ENCODE measurements around the gene PARPBP.
"Not testable (repeated sequence)": the region's sequence is repeated elsewhere in the genome, so short reads cannot be mapped to it uniquely, and the experiment has no call there.

The PARPBP gene

DNA sequence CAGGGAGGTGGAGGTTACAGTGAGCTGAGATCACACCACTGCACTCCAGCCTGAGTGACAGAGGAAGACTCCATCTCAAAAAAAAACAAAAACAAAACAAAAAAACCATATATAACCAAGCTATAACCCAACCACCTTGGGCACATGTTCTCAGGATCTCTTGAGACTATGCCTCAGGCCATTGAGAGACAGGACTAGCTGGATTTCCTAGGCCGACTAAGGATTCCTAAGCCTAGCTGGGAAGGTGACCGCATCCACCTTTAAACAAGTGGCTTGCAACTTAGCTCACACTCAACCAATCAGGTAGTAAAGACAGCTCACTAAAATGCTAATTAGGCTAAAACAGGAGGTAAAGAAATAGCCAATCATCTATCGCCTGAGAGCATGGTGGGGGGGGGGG is 35.2 kb downstream of the PARPBP start:
- DNase-seq (ENCODE audit: low read depth in 2 of 2): not testable (repeated sequence)

DNA sequence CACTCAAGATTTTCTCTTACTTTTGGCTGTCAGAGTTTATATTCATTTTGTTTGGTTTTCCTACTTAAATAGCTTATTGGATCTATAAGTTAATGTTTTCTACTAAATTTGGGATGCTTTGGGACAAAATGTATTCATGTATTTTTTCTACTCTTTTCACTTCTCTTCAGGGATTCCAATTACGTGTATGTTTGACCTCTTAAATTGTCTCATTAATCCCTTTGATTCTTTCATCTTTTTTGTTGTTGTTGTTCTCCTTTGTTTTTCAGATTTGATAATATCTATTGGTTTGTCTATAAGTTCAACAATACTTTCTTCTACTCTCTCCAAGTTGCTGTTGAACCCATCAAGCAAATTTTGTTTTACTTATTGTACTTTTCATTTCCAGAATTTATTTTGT is 43.4 kb downstream of the PARPBP start:
- no peak for DNase-seq (ENCODE audit: low read depth in 2 of 2)

DNA sequence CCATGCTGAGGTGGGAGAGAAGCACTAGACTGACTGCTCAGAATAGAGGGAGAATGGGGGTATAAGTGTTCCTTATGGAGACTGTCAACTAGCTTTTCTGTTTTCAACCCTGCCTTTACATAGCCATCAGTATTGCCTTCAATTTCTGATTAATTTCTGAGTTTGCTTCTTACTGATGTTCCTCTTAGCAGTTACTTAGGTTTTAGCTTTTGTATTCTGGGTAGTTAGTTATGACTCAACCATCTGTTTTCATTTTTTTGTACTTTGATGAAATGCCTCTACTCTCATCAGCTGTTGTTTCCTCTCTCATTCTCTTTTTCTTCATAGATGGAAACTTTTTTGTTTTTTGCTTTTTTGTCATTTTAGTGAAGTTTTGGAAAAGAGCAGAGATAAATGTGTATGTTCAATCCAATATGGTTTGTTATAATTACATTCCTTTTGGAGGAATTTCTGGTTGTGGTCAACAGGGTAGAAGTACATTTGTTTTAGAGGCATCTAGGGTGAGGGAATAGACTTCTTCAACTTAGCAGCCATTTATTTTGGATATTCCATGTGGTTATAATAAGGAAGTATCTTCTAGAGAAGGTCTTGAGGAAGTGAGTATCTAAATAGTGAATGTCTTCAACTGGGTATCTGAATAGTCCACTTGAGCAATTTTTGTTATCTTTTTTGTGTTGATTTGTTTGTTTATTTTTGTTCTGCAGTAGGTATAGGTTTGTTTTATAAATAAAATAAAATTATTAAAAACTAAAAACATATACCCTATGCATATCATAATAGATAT is 48.0 kb downstream of the PARPBP start:
- DNase-seq (ENCODE audit: low read depth in 2 of 2): no peak

DNA sequence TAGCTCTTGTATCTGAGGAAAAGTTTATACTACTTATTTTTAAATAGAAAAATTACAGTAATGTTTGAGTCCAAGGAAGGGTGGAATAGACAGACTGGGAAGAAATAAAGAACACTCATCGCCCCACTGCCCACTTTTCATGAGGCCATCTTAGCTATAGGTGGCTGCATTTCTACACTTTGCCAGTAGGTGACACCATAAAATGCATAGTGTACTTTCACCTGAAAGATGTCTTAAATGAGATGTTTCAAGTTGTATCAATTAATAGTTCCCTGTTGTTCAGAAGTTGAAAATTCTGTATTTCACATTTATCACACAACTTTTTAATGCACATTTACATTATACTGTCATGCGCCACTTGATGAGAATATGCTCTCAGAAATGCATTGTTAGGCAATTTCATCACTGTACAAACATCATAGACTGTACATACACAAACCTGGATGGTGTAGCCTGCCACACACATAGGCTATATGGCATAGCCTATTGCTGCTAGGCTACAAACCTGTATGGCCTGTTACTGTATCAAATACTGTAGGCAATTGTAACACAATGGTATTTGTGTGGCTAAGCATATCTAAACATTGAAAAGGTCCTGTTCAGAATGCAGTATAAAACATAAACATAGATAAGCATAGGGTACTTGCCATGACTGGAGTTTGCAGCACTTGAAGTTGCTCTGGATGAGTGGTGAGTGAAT is 50.1 kb downstream of the PARPBP start:
- no peak for DNase-seq (ENCODE audit: low read depth in 2 of 2)

DNA sequence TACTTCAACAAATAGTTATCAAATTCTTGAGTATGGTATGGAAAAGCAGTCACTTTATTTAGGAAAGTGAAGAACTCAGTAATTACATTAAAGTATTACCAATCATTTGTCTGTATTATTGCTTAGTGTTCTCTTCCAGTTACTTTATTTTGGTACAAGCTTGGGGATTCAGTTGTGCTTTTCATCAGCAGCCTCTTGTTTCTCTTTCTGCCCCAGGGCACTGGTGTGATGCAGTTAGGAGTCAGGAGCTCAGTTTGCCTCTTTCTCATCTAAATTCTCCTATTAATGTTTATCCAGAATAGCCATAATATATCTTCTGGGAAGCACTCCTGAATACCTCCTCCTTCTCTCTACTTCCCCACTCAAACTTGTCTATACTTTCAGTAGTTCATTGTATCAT is 52.0 kb downstream of the PARPBP start:
- DNase-seq (ENCODE audit: low read depth in 2 of 2): no peak

DNA sequence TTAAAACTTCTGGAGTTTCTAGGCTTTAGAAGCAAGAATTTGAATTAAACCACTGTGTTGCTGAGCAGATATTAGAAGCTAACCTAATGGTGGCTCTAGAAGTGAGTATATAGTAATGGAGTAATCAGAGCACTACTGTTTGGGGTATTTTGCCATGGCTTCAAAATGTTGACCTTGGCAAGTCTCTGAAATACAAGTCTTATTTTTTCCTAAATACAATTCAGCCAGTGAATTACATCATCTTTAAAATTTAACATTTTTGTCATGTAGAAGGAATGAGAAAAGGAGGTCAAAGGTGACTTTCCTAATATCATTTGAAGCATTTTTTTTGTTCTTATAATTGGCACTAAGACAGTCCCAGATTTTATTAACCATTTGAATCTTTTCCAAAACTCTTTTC is 52.5 kb downstream of the PARPBP start:
- no peak for DNase-seq (ENCODE audit: low read depth in 2 of 2)

DNA sequence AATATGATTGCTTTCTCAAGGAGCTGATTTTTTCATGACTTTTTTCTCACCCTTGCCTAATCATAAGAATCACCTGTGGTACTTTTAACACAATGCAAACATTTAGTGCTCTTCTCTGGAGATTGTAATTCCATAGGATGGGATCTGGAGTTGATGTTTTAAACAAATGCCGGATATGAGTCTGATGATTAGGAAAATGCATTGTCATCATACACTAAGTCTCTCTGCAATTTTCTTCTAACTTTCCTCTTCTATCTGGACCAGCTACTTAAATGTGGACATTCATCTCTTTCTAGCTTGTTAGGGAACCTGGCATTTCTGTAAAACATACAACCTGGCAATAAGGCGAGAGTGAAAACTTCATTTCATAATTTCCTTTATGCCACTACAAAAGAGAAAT is 54.1 kb downstream of the PARPBP start:
- no peak for DNase-seq (ENCODE audit: low read depth in 2 of 2)

DNA sequence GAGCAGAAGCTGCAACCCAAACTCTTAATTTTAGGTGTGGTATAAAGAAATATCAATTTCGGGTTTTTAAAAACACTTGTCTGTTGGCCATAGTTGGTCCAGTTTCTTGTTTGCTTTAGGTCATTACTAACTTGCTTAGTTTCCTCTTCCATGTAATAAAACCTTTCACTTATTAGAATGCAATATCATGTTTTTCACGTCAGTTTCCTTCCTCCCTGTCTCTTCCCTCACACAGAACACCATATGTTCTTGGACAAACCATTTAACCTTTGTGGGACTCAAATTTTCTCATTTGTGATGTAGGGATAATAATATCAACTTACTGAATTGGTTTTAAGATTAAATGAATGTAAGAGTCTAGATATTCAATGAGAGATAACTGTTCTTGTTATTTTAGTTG is 54.8 kb downstream of the PARPBP start:
- no peak for DNase-seq (ENCODE audit: low read depth in 2 of 2)

DNA sequence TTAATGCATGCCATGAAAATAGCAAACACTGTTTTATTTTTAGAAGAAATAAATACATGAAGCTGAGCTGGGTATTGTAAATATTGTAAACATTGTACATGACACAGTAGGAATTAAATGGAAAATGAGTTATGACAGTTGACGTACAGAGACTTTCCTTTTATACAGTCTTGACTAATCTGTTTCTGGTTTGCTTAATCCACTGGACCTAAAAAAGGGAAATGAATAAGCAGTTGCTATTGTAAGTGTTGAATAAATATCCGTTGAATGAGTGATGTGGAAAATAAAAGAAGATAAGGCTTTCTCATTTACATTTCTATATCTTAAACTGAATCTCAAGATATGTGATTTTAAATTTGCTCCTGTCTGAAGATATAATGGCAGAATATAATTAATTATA is 62.7 kb downstream of the PARPBP start:
- no peak for DNase-seq (ENCODE audit: low read depth in 2 of 2)

DNA sequence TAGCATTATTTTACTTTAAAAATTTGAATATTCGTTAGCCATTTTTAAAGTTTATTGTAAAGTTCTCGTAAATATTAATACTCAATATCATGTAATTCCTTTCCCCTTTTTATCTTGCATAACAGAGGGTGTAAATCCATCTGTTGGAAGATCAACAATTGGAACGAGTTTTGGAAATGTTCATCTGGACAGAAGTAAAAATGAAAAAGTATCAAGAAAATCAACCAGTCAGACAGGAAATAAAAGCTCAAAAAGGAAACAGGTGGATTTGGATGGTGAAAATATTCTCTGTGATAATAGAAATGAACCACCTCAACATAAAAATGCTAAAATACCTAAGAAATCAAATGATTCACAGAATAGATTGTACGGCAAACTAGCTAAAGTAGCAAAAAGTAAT is 75.8 kb downstream of the PARPBP start:
- no peak for DNase-seq (ENCODE audit: low read depth in 2 of 2)

DNA sequence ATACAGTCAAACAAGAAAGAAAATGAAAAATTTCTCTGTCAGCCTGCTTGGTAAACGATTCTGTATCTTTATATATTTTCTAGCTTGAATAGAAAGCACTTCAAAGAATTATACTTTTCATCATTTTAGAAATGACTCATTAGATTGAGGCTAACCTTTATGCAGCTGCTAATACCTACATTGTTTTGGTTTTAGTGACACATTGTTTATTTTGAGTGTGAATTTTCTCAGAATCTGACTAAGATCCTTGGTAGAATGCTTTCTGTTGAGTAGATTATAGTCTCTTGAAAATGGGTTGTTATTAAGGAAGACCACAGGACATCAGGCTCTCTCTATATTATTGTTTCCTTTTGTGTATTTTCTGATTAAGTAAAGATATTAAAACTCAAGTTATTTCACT is 77.8 kb downstream of the PARPBP start, which contains the start of gene PMCH:
PMCH (minus strand) TSS at position 45 of the 400 bp plus-strand sequence. CDS start 63 bp downstream, outside the sequence.
- no peak for DNase-seq (ENCODE audit: low read depth in 2 of 2)

DNA sequence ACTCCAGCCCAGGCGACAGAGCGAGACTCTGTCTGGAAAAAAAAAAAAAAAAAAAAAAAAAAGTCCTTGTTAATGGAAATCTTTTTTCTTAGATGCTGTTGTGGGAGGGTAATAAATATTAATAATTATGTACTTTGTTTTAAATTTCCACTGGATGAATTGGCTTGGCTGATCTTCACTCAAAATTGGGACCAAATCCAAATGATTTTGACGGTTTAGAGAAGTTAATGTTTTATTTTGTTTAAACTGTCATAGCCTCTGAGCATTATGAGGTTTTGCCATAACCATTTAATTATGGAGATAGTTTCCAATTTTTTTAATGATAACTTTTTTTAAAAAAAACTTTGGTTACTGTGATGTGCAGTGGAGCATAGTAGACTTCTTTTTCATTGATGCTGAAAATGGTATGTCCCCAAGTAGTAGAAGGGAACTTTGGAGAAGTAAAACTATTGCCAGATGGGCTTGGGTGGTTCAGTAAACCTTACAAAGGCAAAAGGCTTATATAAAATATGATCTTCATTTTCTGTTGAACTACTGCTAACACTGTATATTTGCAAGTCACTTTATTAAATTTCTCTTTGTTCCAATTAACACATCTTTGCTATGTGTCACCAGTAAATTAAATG is 81.6 kb downstream of the PARPBP start:
- no peak for DNase-seq (ENCODE audit: low read depth in 2 of 2)

DNA sequence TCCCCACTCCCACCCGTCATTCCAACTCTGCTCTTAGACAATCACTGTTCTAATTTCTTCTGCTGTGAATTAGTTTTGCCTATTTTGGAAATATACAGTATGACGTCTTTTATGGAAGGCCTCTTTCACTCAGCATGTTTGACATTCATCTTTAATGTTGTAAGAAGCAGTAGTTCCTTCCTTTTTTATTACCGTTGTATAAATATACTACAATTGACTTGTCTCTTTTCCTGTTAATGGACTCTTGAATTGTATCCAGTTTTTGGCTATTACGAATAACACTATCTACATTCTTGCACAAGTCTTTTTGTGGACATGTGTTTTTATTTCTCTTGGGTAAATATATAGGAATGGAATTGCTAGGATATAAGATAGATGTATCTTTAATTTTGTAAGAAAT is 82.6 kb downstream of the PARPBP start:
- DNase-seq (ENCODE audit: low read depth in 2 of 2): no peak

DNA sequence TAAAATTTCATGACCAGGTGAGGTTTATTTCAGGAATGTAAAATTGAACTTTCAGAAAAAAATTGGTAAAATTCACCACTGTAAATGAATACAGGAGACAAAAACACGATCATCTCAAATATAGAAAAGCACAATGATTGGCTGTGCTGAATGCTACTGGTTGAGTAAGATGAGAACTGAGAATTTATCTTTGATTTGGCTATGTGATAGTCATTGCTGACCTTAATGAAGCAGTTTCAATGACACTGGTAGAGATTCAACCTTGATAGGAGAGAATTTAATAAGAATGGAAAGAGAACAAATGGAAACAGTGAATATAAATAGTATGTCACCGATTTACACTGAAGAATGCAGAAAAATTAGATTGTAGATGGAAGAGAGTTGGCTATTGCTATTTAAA is 84.0 kb downstream of the PARPBP start:
- DNase-seq (ENCODE audit: low read depth in 2 of 2): no peak

DNA sequence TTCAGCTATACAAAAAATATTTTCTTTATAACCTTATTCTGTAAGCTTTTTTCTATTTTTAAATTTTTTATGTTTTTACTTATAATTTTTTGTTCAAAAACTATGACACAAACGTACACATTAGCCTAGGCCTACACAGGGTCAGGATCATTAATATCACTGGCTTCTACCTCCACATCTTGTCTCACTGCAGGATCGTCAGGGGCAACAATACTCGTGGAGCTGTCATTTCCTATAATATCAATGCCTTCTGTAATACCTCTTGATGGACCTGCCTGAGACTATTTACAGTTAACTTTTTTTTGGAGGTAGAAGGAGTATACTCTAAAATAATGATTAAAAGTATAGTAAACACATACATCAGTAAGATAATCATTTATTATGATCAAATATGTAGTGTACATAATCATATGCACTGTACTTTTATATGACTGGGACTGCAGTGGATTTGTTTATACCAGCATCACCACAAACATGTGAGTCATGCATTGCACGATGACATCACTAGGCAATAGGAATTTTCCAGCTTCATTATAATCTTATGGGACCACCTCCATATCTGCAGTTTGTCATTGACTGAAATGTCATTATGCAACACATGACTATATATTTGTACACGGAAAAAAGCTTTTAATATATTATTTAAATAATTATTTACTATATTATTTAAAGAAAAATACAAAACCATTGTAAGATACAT is 96.2 kb downstream of the PARPBP start:
- no peak for DNase-seq (ENCODE audit: low read depth in 2 of 2)

DNA sequence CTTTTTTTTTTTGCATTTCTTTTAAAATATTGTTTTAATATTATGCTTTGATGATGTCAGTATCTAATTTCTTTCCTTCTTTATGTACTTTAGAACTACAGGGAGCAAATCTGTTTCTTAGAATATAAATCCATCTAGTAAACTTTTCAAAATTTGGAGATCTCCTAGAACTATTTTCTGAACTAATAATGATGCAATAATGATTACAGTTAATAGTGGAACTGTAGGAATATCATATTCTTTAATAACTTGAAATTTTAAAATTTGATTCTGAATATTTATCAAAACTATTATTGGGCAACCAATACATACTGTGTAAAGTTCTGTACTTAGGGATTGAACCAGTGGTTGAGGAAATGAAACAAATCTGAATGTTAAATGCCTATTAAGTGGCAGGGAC is 100.8 kb downstream of the PARPBP start:
- DNase-seq (ENCODE audit: low read depth in 2 of 2): no peak

DNA sequence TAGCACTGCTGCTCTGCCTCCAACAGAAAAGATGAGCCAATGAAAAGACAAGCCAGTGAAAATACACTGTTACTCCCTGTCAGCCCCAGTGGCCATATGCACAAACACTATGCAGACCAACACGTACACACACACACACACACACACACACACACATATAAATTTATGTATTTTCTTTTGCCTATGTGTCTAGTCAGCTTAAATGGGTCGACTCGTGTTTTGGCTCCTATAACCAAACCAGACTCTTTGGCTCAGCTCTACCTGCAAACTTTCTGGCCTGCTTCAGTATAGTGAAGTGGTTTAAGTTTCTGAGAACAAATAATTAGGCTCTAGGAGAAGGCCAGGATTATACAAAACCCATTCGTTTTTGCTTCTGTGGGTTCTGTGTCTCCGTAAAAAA is 108.0 kb downstream of the PARPBP start:
- no peak for DNase-seq (ENCODE audit: low read depth in 2 of 2)

DNA sequence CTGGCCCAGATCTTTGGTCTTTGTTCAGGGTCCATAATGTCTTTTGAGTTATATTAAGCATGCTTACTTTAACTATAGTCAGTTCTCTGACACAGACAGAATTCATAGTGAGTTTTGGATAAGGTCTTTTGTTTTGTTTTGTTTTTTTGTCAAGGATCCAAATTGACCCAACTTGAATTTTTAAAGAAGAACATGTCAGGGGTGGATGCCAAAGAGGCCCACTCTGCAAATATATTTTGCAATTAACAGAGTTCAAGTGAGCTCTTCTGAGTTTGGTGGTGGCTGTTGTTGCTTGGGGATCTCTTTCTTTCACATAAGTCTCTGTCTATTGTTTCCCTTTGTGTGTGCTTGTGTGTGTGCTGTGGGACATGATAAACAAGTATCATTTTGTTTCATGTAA is 112.1 kb downstream of the PARPBP start:
- DNase-seq (ENCODE audit: low read depth in 2 of 2): no peak

DNA sequence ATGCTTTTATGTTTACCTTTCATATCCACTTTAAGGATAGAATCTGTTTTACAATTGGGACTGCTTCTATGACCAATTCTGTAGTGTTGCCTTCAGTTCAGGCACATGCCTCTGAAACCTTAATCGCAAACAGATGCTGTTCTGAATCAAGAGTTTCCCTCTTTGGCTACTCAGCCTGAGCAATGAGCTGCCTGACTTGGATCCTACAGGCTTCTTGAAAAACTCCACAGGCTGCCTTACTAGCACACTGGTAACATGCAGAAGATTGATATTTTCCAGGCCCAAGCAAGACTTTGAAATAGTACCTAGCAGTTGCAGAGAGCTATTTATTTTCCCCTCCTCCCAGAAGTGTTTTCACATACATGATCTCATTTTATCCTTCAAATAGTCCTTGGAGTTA is 112.5 kb downstream of the PARPBP start:
- DNase-seq (ENCODE audit: low read depth in 2 of 2): no peak

DNA sequence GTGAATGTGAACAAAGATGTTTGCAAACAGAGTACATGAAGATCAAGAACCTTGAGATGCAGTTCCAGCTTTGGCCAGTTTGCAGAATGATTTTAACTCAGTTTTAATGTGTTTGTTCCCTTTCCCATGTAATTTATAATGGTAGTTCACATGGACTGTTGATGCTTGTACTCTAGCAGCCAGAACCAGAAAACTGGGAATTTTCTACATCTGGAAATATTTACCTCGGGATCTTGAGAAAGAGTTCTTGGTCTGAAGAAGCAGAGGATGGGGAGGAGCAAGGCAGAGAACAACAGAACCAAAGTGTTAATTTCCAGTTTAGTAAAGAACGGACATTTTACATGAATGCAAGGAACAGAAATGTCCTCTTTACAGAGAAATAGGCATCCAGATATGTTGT is 114.6 kb downstream of the PARPBP start:
- DNase-seq (ENCODE audit: low read depth in 2 of 2): no peak

DNA sequence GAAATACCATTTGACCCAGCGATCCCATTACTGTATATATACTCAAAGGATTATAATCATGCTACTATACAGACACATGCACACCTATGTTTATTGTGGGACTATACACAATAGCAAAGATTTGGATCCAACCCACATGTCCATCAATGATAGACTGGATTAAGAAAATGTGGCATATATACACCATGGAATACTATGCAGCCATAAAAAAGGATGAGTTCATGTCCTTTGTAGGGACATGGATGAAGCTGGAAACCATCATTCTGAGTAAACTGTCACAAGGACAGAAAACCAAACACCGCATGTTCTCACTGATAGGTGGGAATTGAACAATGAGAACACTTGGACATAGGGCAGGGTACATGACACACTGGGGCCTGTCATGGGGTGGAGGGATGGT is 120.9 kb downstream of the PARPBP start:
- DNase-seq (ENCODE audit: low read depth in 2 of 2): not testable (repeated sequence)
